Measurements from ENCODE around the gene AMIGO1.
A peak's percentile ranks its signal among the peaks of the same experiment; 100 is the strongest.

DNA sequence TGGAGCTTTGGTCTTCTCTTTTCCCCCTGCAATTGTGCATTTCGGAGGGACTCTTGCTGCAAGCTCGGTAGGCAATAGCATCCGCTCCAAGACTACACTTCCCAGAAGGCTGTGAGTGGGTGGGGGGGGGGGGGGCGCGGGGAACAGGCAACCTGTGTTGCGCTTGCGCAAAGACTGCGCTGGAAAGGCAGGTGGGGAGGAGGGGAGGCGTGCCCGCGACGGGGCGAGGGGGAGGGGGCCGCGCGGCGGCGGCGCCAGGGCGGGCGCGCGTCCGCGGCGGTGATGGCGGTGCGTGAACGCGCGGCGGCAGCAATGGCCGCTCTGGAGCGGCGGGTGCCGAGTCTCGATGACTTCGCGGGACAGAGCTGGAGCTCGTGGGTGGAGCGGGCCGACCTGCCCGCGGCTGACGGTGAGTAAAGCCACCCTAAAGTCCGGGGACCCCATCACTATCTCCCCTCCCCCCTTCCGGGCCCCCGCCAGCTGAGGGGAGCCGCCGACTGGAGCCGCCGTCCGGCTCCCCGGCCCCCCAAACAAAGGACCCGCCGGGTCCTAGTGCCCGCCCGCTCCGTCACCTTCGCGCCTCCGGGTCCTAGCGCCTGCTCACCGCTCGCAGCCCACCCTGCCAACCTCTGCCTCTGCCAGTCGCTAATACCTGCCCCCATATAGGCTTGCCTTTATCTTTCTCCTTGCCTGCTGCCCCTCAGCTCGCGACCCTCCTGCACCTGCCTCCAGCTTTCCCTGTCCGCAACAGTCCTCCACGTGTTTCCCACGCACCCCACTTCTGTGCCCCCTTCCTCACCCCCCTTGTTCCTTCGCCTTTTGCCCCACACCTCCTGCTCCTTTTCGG lies 25.6 kb downstream of the AMIGO1 start, which contains the start of gene ATXN7L2:
- peak; percentile 48; the same call in 1 of the 2 replicates for TF ChIP-seq POLR2AphosphoS5 (IDR thresholded peaks at IDR 0.05; ENCODE audit: low read depth, low read length)
- TF ChIP-seq, protein P1, sequence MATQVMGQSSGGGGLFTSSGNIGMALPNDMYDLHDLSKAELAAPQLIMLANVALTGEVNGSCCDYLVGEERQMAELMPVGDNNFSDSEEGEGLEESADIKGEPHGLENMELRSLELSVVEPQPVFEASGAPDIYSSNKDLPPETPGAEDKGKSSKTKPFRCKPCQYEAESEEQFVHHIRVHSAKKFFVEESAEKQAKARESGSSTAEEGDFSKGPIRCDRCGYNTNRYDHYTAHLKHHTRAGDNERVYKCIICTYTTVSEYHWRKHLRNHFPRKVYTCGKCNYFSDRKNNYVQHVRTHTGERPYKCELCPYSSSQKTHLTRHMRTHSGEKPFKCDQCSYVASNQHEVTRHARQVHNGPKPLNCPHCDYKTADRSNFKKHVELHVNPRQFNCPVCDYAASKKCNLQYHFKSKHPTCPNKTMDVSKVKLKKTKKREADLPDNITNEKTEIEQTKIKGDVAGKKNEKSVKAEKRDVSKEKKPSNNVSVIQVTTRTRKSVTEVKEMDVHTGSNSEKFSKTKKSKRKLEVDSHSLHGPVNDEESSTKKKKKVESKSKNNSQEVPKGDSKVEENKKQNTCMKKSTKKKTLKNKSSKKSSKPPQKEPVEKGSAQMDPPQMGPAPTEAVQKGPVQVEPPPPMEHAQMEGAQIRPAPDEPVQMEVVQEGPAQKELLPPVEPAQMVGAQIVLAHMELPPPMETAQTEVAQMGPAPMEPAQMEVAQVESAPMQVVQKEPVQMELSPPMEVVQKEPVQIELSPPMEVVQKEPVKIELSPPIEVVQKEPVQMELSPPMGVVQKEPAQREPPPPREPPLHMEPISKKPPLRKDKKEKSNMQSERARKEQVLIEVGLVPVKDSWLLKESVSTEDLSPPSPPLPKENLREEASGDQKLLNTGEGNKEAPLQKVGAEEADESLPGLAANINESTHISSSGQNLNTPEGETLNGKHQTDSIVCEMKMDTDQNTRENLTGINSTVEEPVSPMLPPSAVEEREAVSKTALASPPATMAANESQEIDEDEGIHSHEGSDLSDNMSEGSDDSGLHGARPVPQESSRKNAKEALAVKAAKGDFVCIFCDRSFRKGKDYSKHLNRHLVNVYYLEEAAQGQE (IDR thresholded peaks at IDR 0.05; ENCODE audit: insufficient read depth in 1 of 2, low read depth in 2 of 2, low read length in 2 of 2), result peak; percentile 26 to 37; a peak in 2 of 4 replicates

Data from PFSK-1 (cell line).